Ishikawa (cell line): ENCODE results near the gene ACOXL.

Experiments used
- CEBPB ChIP-seq: IDR thresholded peaks from 2 replicates; pipeline ENCODE4 v1.6.1; 2012
- CREB1 ChIP-seq: IDR thresholded peaks from 2 replicates; pipeline ENCODE4 v1.6.1; 2012; ENCODE audit warnings: low read depth
- EGR1 ChIP-seq: IDR thresholded peaks from 2 replicates; pipeline ENCODE4 v1.6.1; 2012
- EP300 ChIP-seq: IDR thresholded peaks from 2 replicates; pipeline ENCODE4 v1.6.1; 2012; ENCODE audit warnings: borderline replicate concordance
- FOXM1 ChIP-seq: IDR thresholded peaks from 2 replicates; pipeline ENCODE4 v1.6.1; 2012; ENCODE audit warnings: low read depth, borderline replicate concordance
- MAX ChIP-seq: IDR thresholded peaks from 2 replicates; pipeline ENCODE4 v1.6.1; 2012
- NFIC ChIP-seq: IDR thresholded peaks from 2 replicates; pipeline ENCODE4 v1.6.1; 2012
- RAD21 ChIP-seq: IDR thresholded peaks from 2 replicates; pipeline ENCODE4 v1.6.1; 2012; ENCODE audit warnings: low read depth
- TAF1 ChIP-seq: IDR thresholded peaks from 2 replicates; pipeline ENCODE4 v1.6.1; 2012; ENCODE audit warnings: low read depth, mild to moderate bottlenecking
- TCF12 ChIP-seq: IDR thresholded peaks from 2 replicates; pipeline ENCODE4 v1.6.1; 2012; ENCODE audit warnings: low read depth
- TEAD4 ChIP-seq: IDR thresholded peaks from 2 replicates; pipeline ENCODE4 v1.6.1; 2012
- USF1 ChIP-seq: IDR thresholded peaks from 2 replicates; pipeline ENCODE4 v1.6.1; 2012
- YY1 ChIP-seq: IDR thresholded peaks from 2 replicates; pipeline ENCODE4 v1.6.1; 2012; ENCODE audit warnings: low read depth
- ZBTB7A ChIP-seq: IDR thresholded peaks from 2 replicates; pipeline ENCODE4 v1.6.1; 2012; ENCODE audit warnings: low read depth
- TF ChIP-seq, protein P1 (sequence below): IDR thresholded peaks from 2 replicates; pipeline ENCODE4 v1.6.1; 2012; ENCODE audit warnings: low read depth, mild to moderate bottlenecking

The ACOXL gene

DNA sequence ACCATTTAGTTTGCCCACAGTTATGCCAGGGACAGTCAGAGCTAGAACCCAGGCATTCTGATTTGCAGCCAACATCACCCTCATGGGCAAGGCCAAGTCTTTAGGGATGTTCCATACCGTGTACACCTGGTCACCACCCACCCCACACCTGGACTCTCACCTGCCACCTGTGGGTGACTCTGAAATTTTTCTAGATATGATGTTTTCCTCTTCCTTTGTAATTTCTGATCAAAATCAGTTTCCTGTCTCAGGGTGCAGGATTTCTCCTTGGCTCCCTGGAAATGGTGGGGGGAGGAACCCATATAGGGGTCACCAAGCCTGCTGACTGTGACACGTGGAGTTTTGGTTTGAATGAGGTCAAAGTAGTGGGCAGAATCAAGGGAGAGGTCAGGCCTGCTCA is 138.2 kb downstream of the ACOXL start:
- TF ChIP-seq TCF12 (no peak), MAX (no peak), CREB1 (no peak), CEBPB (no peak)
- TF ChIP-seq, protein P1, sequence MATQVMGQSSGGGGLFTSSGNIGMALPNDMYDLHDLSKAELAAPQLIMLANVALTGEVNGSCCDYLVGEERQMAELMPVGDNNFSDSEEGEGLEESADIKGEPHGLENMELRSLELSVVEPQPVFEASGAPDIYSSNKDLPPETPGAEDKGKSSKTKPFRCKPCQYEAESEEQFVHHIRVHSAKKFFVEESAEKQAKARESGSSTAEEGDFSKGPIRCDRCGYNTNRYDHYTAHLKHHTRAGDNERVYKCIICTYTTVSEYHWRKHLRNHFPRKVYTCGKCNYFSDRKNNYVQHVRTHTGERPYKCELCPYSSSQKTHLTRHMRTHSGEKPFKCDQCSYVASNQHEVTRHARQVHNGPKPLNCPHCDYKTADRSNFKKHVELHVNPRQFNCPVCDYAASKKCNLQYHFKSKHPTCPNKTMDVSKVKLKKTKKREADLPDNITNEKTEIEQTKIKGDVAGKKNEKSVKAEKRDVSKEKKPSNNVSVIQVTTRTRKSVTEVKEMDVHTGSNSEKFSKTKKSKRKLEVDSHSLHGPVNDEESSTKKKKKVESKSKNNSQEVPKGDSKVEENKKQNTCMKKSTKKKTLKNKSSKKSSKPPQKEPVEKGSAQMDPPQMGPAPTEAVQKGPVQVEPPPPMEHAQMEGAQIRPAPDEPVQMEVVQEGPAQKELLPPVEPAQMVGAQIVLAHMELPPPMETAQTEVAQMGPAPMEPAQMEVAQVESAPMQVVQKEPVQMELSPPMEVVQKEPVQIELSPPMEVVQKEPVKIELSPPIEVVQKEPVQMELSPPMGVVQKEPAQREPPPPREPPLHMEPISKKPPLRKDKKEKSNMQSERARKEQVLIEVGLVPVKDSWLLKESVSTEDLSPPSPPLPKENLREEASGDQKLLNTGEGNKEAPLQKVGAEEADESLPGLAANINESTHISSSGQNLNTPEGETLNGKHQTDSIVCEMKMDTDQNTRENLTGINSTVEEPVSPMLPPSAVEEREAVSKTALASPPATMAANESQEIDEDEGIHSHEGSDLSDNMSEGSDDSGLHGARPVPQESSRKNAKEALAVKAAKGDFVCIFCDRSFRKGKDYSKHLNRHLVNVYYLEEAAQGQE, result no peak

GRCh38 chr2:110871637-110872036 is 139.3 kb downstream of the ACOXL start:
- TF ChIP-seq MAX (no peak), YY1 (no peak), TAF1 (no peak)

- TF ChIP-seq NFIC (no peak), FOXM1 (no peak), MAX (no peak), YY1 (no peak), RAD21 (no peak), EGR1 (no peak), EP300 (no peak), USF1 (no peak), TAF1 (no peak), CREB1 (no peak), TCF12 (no peak), TEAD4 (no peak), ZBTB7A (no peak), CEBPB (no peak)
- TF ChIP-seq, protein P1, result no peak
These were observed 140.1 kb downstream of the ACOXL start for GRCh38 chr2:110872521-110872920.

DNA sequence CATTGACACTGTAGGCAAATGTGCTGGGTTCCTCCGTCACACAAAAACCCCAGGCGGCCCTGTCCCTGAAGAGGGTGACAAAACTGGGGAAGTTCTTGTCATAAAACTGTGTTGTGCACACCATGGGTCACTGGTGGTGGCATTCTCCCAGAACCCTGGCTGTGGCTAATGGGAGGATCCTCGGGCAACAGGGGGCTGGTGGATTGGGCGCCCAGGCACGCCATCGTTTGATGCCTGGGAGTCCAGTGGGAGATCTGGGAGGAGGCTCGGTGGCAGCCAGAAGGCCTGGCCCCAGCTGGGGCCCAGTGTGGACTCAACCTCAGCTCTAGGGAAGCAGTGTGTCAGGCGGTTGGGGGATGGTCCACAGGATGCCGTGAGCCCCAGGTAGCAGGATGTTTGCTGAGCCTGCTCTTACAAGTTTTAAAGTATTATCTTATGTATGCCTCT is 140.7 kb downstream of the ACOXL start:
- TF ChIP-seq TCF12 (no peak), TEAD4 (no peak), EGR1 (no peak), EP300 (no peak), CREB1 (no peak), YY1 (no peak), ZBTB7A (no peak), NFIC (no peak), MAX (no peak), RAD21 (no peak)

GRCh38 chr2:110873597-110874452 is 141.5 kb downstream of the ACOXL start:
- no peak for TF ChIP-seq CEBPB
- TF ChIP-seq USF1, result no peak
- no peak for TF ChIP-seq FOXM1
- no peak for TF ChIP-seq YY1
- no peak for TF ChIP-seq CREB1
- no peak for TF ChIP-seq NFIC
- TF ChIP-seq TEAD4, result no peak
- no peak for TF ChIP-seq TAF1
- TF ChIP-seq, protein P1, result no peak
- no peak for TF ChIP-seq ZBTB7A
- TF ChIP-seq EGR1, result no peak
- TF ChIP-seq RAD21, result no peak
- TF ChIP-seq EP300, result no peak
- no peak for TF ChIP-seq TCF12
- no peak for TF ChIP-seq MAX
